ENCODE data around the gene RAC3. TPM values are rescaled to one million over a fixed set of nuclear protein-coding genes. Genes with fewer than 3 reads are reported as not detected.

RAC3 gene
- polyA plus RNA-seq, 1 donor (not counting 4 experiments of a cell fraction or from before 2014, with no cell fraction given) = 12.3 TPM

DNA sequence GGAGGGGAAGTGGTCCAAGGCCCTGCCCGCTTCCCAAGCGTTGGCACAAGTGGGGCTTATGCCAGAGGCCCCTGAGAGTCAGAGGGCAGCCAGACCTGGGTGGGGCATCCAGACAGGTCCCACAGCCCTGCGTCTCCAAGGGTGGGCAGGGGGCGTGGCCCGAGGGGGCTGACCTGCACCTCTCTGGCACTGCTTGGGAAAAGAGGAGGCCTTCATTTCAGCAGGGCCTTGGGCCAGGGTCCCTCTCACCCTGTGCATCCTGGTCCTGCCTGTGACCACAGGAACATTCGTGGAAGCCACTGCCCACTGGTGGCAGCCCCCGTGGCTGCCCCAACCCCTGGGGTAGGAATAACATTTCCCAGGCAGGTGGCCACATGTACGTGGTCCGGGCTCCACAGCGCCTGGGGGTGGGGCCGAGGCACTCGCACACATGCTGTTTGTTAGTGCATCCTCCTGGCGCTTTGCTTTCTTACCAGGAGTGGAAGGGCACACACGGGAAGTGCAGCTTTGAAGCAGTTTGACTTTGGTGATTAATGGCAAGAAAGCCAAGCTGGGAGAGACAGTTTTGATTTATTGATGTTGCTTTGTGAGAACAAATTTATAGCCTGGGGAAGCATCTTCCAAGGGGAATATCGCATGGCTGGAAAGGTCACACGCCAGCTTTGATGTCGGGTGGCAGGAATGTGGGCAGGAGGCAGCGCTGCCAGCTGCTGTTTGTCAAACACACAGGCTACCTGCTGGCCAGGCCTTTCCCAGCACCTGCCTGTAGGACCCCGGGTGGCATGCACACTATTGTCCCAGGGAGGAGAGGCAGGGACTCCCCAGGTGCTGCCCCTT lies 13.1 kb upstream of the RAC3 start:
- no peak overlapping the region for H3K4me2 ChIP-seq (ENCODE audit: control insufficient read depth, extremely low read depth, insufficient read depth, low read depth, low read length)
- no peak overlapping the region for H3K27ac ChIP-seq (ENCODE audit: control insufficient read depth, insufficient read depth, low read length)
- DNase-seq (ENCODE audit: low read depth, low spot score) (no peak), FAIRE-seq (no peak)
- TF ChIP-seq, protein P1, sequence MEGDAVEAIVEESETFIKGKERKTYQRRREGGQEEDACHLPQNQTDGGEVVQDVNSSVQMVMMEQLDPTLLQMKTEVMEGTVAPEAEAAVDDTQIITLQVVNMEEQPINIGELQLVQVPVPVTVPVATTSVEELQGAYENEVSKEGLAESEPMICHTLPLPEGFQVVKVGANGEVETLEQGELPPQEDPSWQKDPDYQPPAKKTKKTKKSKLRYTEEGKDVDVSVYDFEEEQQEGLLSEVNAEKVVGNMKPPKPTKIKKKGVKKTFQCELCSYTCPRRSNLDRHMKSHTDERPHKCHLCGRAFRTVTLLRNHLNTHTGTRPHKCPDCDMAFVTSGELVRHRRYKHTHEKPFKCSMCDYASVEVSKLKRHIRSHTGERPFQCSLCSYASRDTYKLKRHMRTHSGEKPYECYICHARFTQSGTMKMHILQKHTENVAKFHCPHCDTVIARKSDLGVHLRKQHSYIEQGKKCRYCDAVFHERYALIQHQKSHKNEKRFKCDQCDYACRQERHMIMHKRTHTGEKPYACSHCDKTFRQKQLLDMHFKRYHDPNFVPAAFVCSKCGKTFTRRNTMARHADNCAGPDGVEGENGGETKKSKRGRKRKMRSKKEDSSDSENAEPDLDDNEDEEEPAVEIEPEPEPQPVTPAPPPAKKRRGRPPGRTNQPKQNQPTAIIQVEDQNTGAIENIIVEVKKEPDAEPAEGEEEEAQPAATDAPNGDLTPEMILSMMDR (optimal IDR thresholded peaks at IDR 0.05 in 1 of 3, IDR thresholded peaks at IDR 0.05 in 1 of 3, conservative IDR thresholded peaks at IDR 0.05 in 1 of 3; ENCODE audit: extremely low read depth in 1 of 3, insufficient read depth in 2 of 3, low read length in 3 of 3) = no peak
- no peak for TF ChIP-seq EZH2 (IDR thresholded peaks at IDR 0.05; ENCODE audit: low read length)
- H4K20me1 ChIP-seq (ENCODE audit: control insufficient read depth, extremely low read depth, insufficient read depth, low read length) = peaks cover 6% of the 10 kb centered on the region
- no peak overlapping the region for H3K9ac ChIP-seq (ENCODE audit: control insufficient read depth, extremely low read depth, insufficient read depth, low read length)
- H3K27me3 ChIP-seq (ENCODE audit: control insufficient read depth, extremely low read depth, insufficient read depth, low read length) = no peaks in the 10 kb centered on the region
- H3K79me2 ChIP-seq (ENCODE audit: control insufficient read depth, insufficient read depth, low read length) = peaks cover 5% of the 10 kb centered on the region
- H3K9me3 ChIP-seq (ENCODE audit: control insufficient read depth, low read depth, low read length) = no peaks in the 10 kb centered on the region
- peaks cover 26% of the 10 kb centered on the region for H3K4me1 ChIP-seq (ENCODE audit: control insufficient read depth, extremely low read depth, insufficient read depth, low read length)
- no peaks in the 10 kb centered on the region for H3K9me1 ChIP-seq (ENCODE audit: control insufficient read depth, extremely low read depth, insufficient read depth, low read length)
- H3K36me3 ChIP-seq (ENCODE audit: control insufficient read depth in 2 of 2, extremely low read depth in 1 of 2, insufficient read depth in 2 of 2, low read length in 2 of 2) = peaks cover 0 to 4% of the 10 kb centered on the region in 2 experiments
- no peak overlapping the region for H3K4me3 ChIP-seq (ENCODE audit: control insufficient read depth in 2 of 3, extremely low read depth in 1 of 3, insufficient read depth in 2 of 3, low read depth in 1 of 3, low read length in 3 of 3)
- dilution Hi-C loops (cut with MboI; ENCODE audit: extremely low pct_ligation_motif_present, low sequenced_read_pairs) = no loop called here
- H2AFZ ChIP-seq (ENCODE audit: control insufficient read depth, low read length) = no peak overlapping the region

DNA sequence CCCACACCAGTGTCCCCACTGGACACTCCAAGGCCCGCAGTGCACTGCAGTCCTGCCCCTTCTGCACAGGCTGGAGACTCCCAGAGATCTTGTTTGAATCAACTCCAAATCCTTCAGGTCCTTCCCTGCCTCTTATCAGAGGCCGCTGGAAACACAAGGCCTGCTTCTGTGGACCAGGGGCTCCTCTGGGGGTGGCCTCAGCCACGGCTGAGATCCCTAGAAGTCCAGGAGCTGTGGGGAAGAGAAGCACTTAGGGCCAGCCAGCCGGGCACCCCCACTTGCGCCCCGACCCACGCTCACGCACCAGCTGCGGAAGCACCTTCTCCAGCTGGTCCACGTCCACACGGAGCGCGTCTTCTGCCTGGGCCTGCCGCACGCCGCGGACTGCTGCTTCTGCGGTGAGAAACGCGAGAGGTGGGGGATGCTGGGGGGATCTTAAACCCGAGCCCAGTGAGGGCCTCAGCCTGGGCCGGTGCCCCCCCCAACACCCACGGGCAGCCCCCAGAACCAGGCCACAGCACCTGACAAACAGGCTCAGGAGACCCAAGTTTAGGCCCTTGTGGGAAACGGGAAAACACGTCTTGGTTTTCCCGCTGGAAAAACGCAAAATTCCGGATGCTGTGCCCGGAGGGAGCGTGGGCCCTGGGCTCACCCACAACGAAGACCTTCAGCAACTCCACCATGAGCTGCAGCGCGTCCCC lies 12.3 kb upstream of the RAC3 start:
- H3K9me1 ChIP-seq (ENCODE audit: control insufficient read depth, extremely low read depth, insufficient read depth, low read length) = no peaks in the 10 kb centered on the region
- peaks cover 5% of the 10 kb centered on the region for H3K79me2 ChIP-seq (ENCODE audit: control insufficient read depth, insufficient read depth, low read length)
- H3K9ac ChIP-seq (ENCODE audit: control insufficient read depth, extremely low read depth, insufficient read depth, low read length) = no peak overlapping the region
- FAIRE-seq (no peak), DNase-seq (ENCODE audit: low read depth, low spot score) (no peak)
- TF ChIP-seq, protein P1 (optimal IDR thresholded peaks at IDR 0.05 in 1 of 3, IDR thresholded peaks at IDR 0.05 in 1 of 3, conservative IDR thresholded peaks at IDR 0.05 in 1 of 3; ENCODE audit: extremely low read depth in 1 of 3, insufficient read depth in 2 of 3, low read length in 3 of 3) = no peak
- no peak for TF ChIP-seq EZH2 (IDR thresholded peaks at IDR 0.05; ENCODE audit: low read length)
- no peaks in the 10 kb centered on the region for H3K9me3 ChIP-seq (ENCODE audit: control insufficient read depth, low read depth, low read length)
- H3K4me1 ChIP-seq (ENCODE audit: control insufficient read depth, extremely low read depth, insufficient read depth, low read length) = peaks cover 26% of the 10 kb centered on the region
- no peak overlapping the region for H2AFZ ChIP-seq (ENCODE audit: control insufficient read depth, low read length)
- H4K20me1 ChIP-seq (ENCODE audit: control insufficient read depth, extremely low read depth, insufficient read depth, low read length) = peaks cover 6% of the 10 kb centered on the region
- H3K27me3 ChIP-seq (ENCODE audit: control insufficient read depth, extremely low read depth, insufficient read depth, low read length) = no peaks in the 10 kb centered on the region
- no peak overlapping the region for H3K4me2 ChIP-seq (ENCODE audit: control insufficient read depth, extremely low read depth, insufficient read depth, low read depth, low read length)
- dilution Hi-C loops (cut with MboI; ENCODE audit: extremely low pct_ligation_motif_present, low sequenced_read_pairs) = no loop called here
- H3K27ac ChIP-seq (ENCODE audit: control insufficient read depth, insufficient read depth, low read length) = no peak overlapping the region
- peaks cover 0 to 4% of the 10 kb centered on the region in 2 experiments for H3K36me3 ChIP-seq (ENCODE audit: control insufficient read depth in 2 of 2, extremely low read depth in 1 of 2, insufficient read depth in 2 of 2, low read length in 2 of 2)
- no peak overlapping the region for H3K4me3 ChIP-seq (ENCODE audit: control insufficient read depth in 2 of 3, extremely low read depth in 1 of 3, insufficient read depth in 2 of 3, low read depth in 1 of 3, low read length in 3 of 3)
